Adrenal gland (tissue), 5 donors: ENCODE results near the gene GNB1L.

Source experiments
- CTCF ChIP-seq, 6 experiments: fragments of 450-650 bp in 4 of 6; fragments of 200-600 bp in 2 of 6; sonication (generic) in 1 of 6; IDR thresholded peaks; 1 replicate in 5 of 6; 2 replicates in 1 of 6; pipeline versions ENCODE4 v1.5.1 to v1.8.0; 2016 to 2021; ENCODE audit warnings: antibody characterized with exemption in 6 of 6, mild to moderate bottlenecking in 2 of 6, moderate library complexity in 1 of 6
- POLR2A ChIP-seq, 2 donors: fragments of 450-650 bp; IDR thresholded peaks; one replicate each; pipeline ENCODE4 v1.6.1; 2017; ENCODE audit warnings: antibody characterized with exemption in 2 of 2, mild to moderate bottlenecking in 2 of 2, moderate library complexity in 1 of 2
- donor health status: DM: no; HTN: no; CAD: no.

GRCh38 chr22:19814428-19814827 lies 40.2 kb downstream of the GNB1L start:
- TF ChIP-seq POLR2A (IDR thresholded peaks at IDR 0.05) (no peak), CTCF (IDR thresholded peaks at IDR 0.05) (no peak)
